Measurements from ENCODE around the gene RSPRY1. TPM values are rescaled to one million over a fixed set of nuclear protein-coding genes. Genes with fewer than 3 reads are reported as not detected.

RSPRY1 gene
- total RNA-seq, 1 donor from 2014 or later = 63.7 TPM

- no peaks in the 10 kb centered on the region for H3K27me3 Mint-ChIP-seq
- no peak for TF ChIP-seq CTCF (IDR thresholded peaks at IDR 0.05; ENCODE audit: unreplicated experiment)
- peaks cover 26% of the 10 kb centered on the region for H3K4me1 Mint-ChIP-seq (ENCODE audit: low read depth)
- no peak overlapping the region for H3K27ac Mint-ChIP-seq
- no peak for DNase-seq (ENCODE audit: low spot score, unreplicated experiment)
- no peaks in the 10 kb centered on the region for H3K9me3 Mint-ChIP-seq (ENCODE audit: low read depth)
- H3K36me3 Mint-ChIP-seq (ENCODE audit: insufficient read depth) = peaks cover 2% of the 10 kb centered on the region
- no peak overlapping the region for H3K4me3 Mint-ChIP-seq (ENCODE audit: low read depth)
Measured at GRCh38 chr16:57191056-57191571, 5.0 kb downstream of the RSPRY1 start.

GRCh38 chr16:57192146-57192545, 6.0 kb downstream of the RSPRY1 start:
- no peak for DNase-seq (ENCODE audit: low spot score, unreplicated experiment)
- Mint-ChIP-seq H3K4me1 (ENCODE audit: low read depth) (peaks cover 36% of the 10 kb centered on the region), H3K27me3 (no peaks in the 10 kb centered on the region), H3K27ac (no peak overlapping the region), H3K36me3 (ENCODE audit: insufficient read depth) (peaks cover 3% of the 10 kb centered on the region), H3K9me3 (ENCODE audit: low read depth) (no peaks in the 10 kb centered on the region), H3K4me3 (ENCODE audit: low read depth) (no peak overlapping the region)
- TF ChIP-seq CTCF (IDR thresholded peaks at IDR 0.05; ENCODE audit: unreplicated experiment) = no peak

- H3K4me1 Mint-ChIP-seq (ENCODE audit: low read depth) = peaks cover 31% of the 10 kb centered on the region
- no peaks in the 10 kb centered on the region for H3K27me3 Mint-ChIP-seq
- TF ChIP-seq CTCF (IDR thresholded peaks at IDR 0.05; ENCODE audit: unreplicated experiment) = no peak
- peak overlapping the region; percentile 49 for H3K27ac Mint-ChIP-seq
- DNase-seq (ENCODE audit: low spot score, unreplicated experiment) = no peak
- H3K36me3 Mint-ChIP-seq (ENCODE audit: insufficient read depth) = peaks cover 3% of the 10 kb centered on the region
- no peak overlapping the region for H3K4me3 Mint-ChIP-seq (ENCODE audit: low read depth)
- H3K9me3 Mint-ChIP-seq (ENCODE audit: low read depth) = no peaks in the 10 kb centered on the region
Measured at GRCh38 chr16:57192720-57193486, 6.8 kb downstream of the RSPRY1 start.

- Mint-ChIP-seq H3K36me3 (ENCODE audit: insufficient read depth) (peaks cover 1% of the 10 kb centered on the region), H3K4me3 (ENCODE audit: low read depth) (no peak overlapping the region), H3K27ac (no peak overlapping the region), H3K9me3 (ENCODE audit: low read depth) (no peaks in the 10 kb centered on the region), H3K4me1 (ENCODE audit: low read depth) (peaks cover 24% of the 10 kb centered on the region), H3K27me3 (no peaks in the 10 kb centered on the region)
- no peak for DNase-seq (ENCODE audit: low spot score, unreplicated experiment)
- no peak for TF ChIP-seq CTCF (IDR thresholded peaks at IDR 0.05; ENCODE audit: unreplicated experiment)
Measured at GRCh38 chr16:57194512-57194911, 8.4 kb downstream of the RSPRY1 start.

GRCh38 chr16:57196286-57196685, 10.2 kb downstream of the RSPRY1 start:
- Mint-ChIP-seq H3K4me1 (ENCODE audit: low read depth) (peaks cover 24% of the 10 kb centered on the region), H3K4me3 (ENCODE audit: low read depth) (no peak overlapping the region), H3K36me3 (ENCODE audit: insufficient read depth) (peaks cover 1% of the 10 kb centered on the region), H3K27me3 (no peaks in the 10 kb centered on the region), H3K27ac (no peak overlapping the region), H3K9me3 (ENCODE audit: low read depth) (no peaks in the 10 kb centered on the region)
- DNase-seq (ENCODE audit: low spot score, unreplicated experiment) = no peak
- no peak for TF ChIP-seq CTCF (IDR thresholded peaks at IDR 0.05; ENCODE audit: unreplicated experiment)
